H1 (cell line): Measurements from ENCODE around the gene VMO1. TPM values are rescaled to one million over a fixed set of nuclear protein-coding genes. Genes with fewer than 3 reads are reported as not detected.

ENCODE experiments used
- CTCF ChIA-PET: fragments of 300-600 bp; sonication (Branson Sonifier 250); formaldehyde crosslinking; loops from one replicate; lab custom pipeline; 2021; ENCODE audit not compliant: partially characterized antibody; lab: Charles Lee
- POLR2A ChIA-PET: fragments of 300-600 bp; sonication (Branson Sonifier 250); formaldehyde crosslinking; loops from one replicate; lab custom pipeline; 2021; ENCODE audit warnings: inconsistent platforms; ENCODE audit not compliant: partially characterized antibody; lab: Charles Lee
- DNase-seq, 2 experiments: peaks; one replicate each; pipeline versions ENCODE4 v3.0.0 to v3.0.0-alpha.2; 2010 to 2022; ENCODE audit warnings: low spot score in 2 of 2, low read depth in 1 of 2, mixed read lengths in 1 of 2
- FAIRE-seq: peaks from 2 replicates; lab custom pipeline; 2011; peaks lifted over from hg19 to GRCh38; lab: Jason Lieb, UNC
- H2AFZ ChIP-seq: 2 replicates; pipeline ENCODE4 v1.8.1; 2012; ENCODE audit warnings: low read length, inconsistent platforms
- H2AK5ac ChIP-seq: 2 replicates; pipeline ENCODE4 v1.6.1; 2013; ENCODE audit warnings: low read depth, low read length
- H2BK120ac ChIP-seq: replicated peaks from 2 replicates; pipeline ENCODE3; 2013; ENCODE audit warnings: low read depth, low read length, inconsistent platforms
- H2BK12ac ChIP-seq: 2 replicates; pipeline ENCODE4 v1.6.1; 2013; ENCODE audit warnings: low read depth, low read length
- H2BK15ac ChIP-seq: 2 replicates; pipeline ENCODE4 v1.6.1; 2013; ENCODE audit warnings: low read length
- H2BK20ac ChIP-seq: 2 replicates; pipeline ENCODE4 v1.6.1; 2013; ENCODE audit warnings: low read length
- H2BK5ac ChIP-seq: 2 replicates; pipeline ENCODE4 v1.6.1; 2013; ENCODE audit warnings: low read depth, low read length
- H3K14ac ChIP-seq: 2 replicates; pipeline ENCODE4 v1.6.1; 2013; ENCODE audit warnings: inconsistent platforms; ENCODE audit not compliant: insufficient read length
- H3K18ac ChIP-seq: 2 replicates; pipeline ENCODE4 v1.6.1; 2013; ENCODE audit warnings: low read length; ENCODE audit errors: extremely low read depth
- H3K23ac ChIP-seq: 2 replicates; pipeline ENCODE4 v1.6.1; 2013; ENCODE audit warnings: inconsistent platforms; ENCODE audit not compliant: insufficient read length
- H3K23me2 ChIP-seq: 2 replicates; pipeline ENCODE4 v1.6.1; 2013; ENCODE audit warnings: low read depth, low read length
- H3K27ac ChIP-seq: 2 replicates; pipeline ENCODE4 v1.6.1; 2011; ENCODE audit warnings: low read depth, low read length, inconsistent platforms
- H3K27me3 ChIP-seq, 4 experiments: replicated peaks in 1 of 4; 1 replicate in 1 of 4; 2 replicates in 3 of 4; pipeline versions ENCODE4 v1.6.1 to v1.8.1; 2011 to 2013; ENCODE audit warnings: low read length in 3 of 4, mild to moderate bottlenecking in 3 of 4, inconsistent platforms in 2 of 4, mixed read lengths in 2 of 4, moderate library complexity in 1 of 4; ENCODE audit not compliant: control insufficient read depth in 3 of 4, insufficient read depth in 3 of 4; ENCODE audit errors: extremely low read depth in 1 of 4
- H3K36me3 ChIP-seq, 4 experiments: 2 replicates each; pipeline versions ENCODE4 v1.6.1 to v1.8.1; 2011 to 2013; ENCODE audit warnings: mild to moderate bottlenecking in 4 of 4, low read length in 3 of 4, moderate library complexity in 2 of 4, control low read depth in 1 of 4, inconsistent platforms in 1 of 4; ENCODE audit not compliant: insufficient read depth in 4 of 4, control insufficient read depth in 2 of 4
- H3K4ac ChIP-seq: replicated peaks from 2 replicates; pipeline ENCODE3; 2013; ENCODE audit warnings: low read length, low read depth, mixed read lengths, inconsistent platforms; ENCODE audit not compliant: insufficient read length
- H3K4me1 ChIP-seq, 4 experiments: replicated peaks in 1 of 4; 1 replicate in 1 of 4; 2 replicates in 3 of 4; pipeline versions ENCODE4 v1.6.1 to v1.8.1; 2011 to 2013; ENCODE audit warnings: low read length in 3 of 4, inconsistent platforms in 2 of 4, mixed read lengths in 1 of 4; ENCODE audit not compliant: insufficient read depth in 4 of 4, control insufficient read depth in 3 of 4
- H3K4me2 ChIP-seq, 2 experiments: 2 replicates each; pipeline versions ENCODE4 v1.6.1 to v1.8.1; 2011 to 2013; ENCODE audit warnings: low read depth in 2 of 2, low read length in 2 of 2, control low read depth in 1 of 2, inconsistent platforms in 1 of 2, mild to moderate bottlenecking in 1 of 2; ENCODE audit not compliant: insufficient read depth in 1 of 2
- H3K4me3 ChIP-seq, 4 experiments: fragments of 200-600, 300-600 bp in 1 of 4; sonication (generic), shearing (Covaris generic), sonication (Bioruptor Twin) in 1 of 4; 2 replicates each; pipeline versions ENCODE4 v1.5.1 to v1.8.1; 2011 to 2016; ENCODE audit warnings: low read length in 4 of 4, low read depth in 3 of 4, control low read depth in 2 of 4, inconsistent platforms in 2 of 4, mild to moderate bottlenecking in 2 of 4, mixed read lengths in 1 of 4, moderate library complexity in 1 of 4; ENCODE audit not compliant: insufficient read depth in 2 of 4; ENCODE audit errors: extremely low read depth in 1 of 4
- H3K56ac ChIP-seq: replicated peaks from 2 replicates; pipeline ENCODE3; 2013; ENCODE audit warnings: low read depth, mild to moderate bottlenecking, mixed read lengths, low read length, inconsistent platforms; ENCODE audit not compliant: insufficient read length
- H3K79me1 ChIP-seq: 2 replicates; pipeline ENCODE4 v1.6.1; 2013; ENCODE audit warnings: low read depth, low read length, control low read depth
- H3K79me2 ChIP-seq, 2 experiments: 2 replicates each; pipeline versions ENCODE4 v1.6.1 to v1.8.1; 2012 to 2013; ENCODE audit warnings: low read length in 2 of 2, mild to moderate bottlenecking in 2 of 2, inconsistent platforms in 1 of 2; ENCODE audit not compliant: insufficient read depth in 2 of 2, control insufficient read depth in 1 of 2
- H3K9ac ChIP-seq, 4 experiments: replicated peaks in 1 of 4; 1 replicate in 1 of 4; 2 replicates in 3 of 4; pipeline versions ENCODE4 v1.6.1 to v1.8.1; 2011 to 2013; ENCODE audit warnings: low read depth in 3 of 4, low read length in 3 of 4, control low read depth in 2 of 4, mild to moderate bottlenecking in 2 of 4, moderate library complexity in 2 of 4, inconsistent platforms in 1 of 4; ENCODE audit errors: extremely low read depth in 1 of 4
- H3K9me3 ChIP-seq, 2 experiments: 2 replicates each; pipeline versions ENCODE4 v1.6.1 to v1.8.1; 2012 to 2013; ENCODE audit warnings: mild to moderate bottlenecking in 2 of 2, moderate library complexity in 2 of 2, control low read depth in 1 of 2, inconsistent platforms in 1 of 2, low read depth in 1 of 2, low read length in 1 of 2, mixed read lengths in 1 of 2; ENCODE audit not compliant: insufficient read depth in 2 of 2
- H4K20me1 ChIP-seq, 2 experiments: replicated peaks in 1 of 2; 2 replicates each; pipeline versions ENCODE3 to v1.8.1; 2011 to 2013; ENCODE audit warnings: inconsistent platforms in 2 of 2, low read length in 2 of 2, mild to moderate bottlenecking in 1 of 2; ENCODE audit not compliant: insufficient read depth in 2 of 2, control insufficient read depth in 1 of 2
- H4K5ac ChIP-seq: 2 replicates; pipeline ENCODE4 v1.6.1; 2013; ENCODE audit warnings: low read length, low read depth, mixed read lengths, inconsistent platforms; ENCODE audit not compliant: insufficient read length
- H4K8ac ChIP-seq: 2 replicates; pipeline ENCODE4 v1.8.0; 2013; ENCODE audit warnings: mild to moderate bottlenecking, moderate library complexity, low read length, inconsistent platforms; ENCODE audit not compliant: insufficient read depth; ENCODE audit errors: extremely low read depth
- H4K91ac ChIP-seq: replicated peaks from 2 replicates; pipeline ENCODE3; 2013; ENCODE audit warnings: low read length, mixed read lengths, inconsistent platforms; ENCODE audit not compliant: insufficient read length
- ATF2 ChIP-seq: IDR thresholded peaks from 2 replicates; pipeline ENCODE4 v1.6.1; 2012; ENCODE audit warnings: low read length, inconsistent platforms
- CBX5 ChIP-seq: fragments of 300-800, 300-1000 bp; sonication (generic); IDR thresholded peaks from 2 replicates; pipeline ENCODE4 v1.7.1; 2016; ENCODE audit warnings: antibody characterized with exemption, low read length, low read depth
- CEBPB ChIP-seq: IDR thresholded peaks from 2 replicates; pipeline ENCODE4 v1.6.1; 2012; ENCODE audit warnings: low read depth, low read length
- CHD1 ChIP-seq: IDR thresholded peaks from 2 replicates; pipeline ENCODE4 v1.6.1; 2012; ENCODE audit warnings: low read depth, low read length, improper control_type of control experiment
- E2F6 ChIP-seq: IDR thresholded peaks from 2 replicates; pipeline ENCODE4 v1.6.1; 2012; ENCODE audit warnings: inconsistent platforms
- KDM1A ChIP-seq: fragments of 200-600, 300-600 bp; sonication (generic); IDR thresholded peaks from 2 replicates; pipeline ENCODE4 v1.7.1; 2016; ENCODE audit warnings: mild to moderate bottlenecking, low read length, borderline replicate concordance
- MAX ChIP-seq: IDR thresholded peaks from 2 replicates; pipeline ENCODE4 v1.6.1; 2012; ENCODE audit warnings: inconsistent platforms
- RFX5 ChIP-seq: IDR thresholded peaks from 2 replicates; pipeline ENCODE4 v1.6.1; 2011; ENCODE audit warnings: low read depth, low read length, improper control_type of control experiment, borderline replicate concordance
- SP1 ChIP-seq: IDR thresholded peaks from 2 replicates; pipeline ENCODE4 v1.6.1; 2011; ENCODE audit warnings: low read depth, low read length
- TAF1 ChIP-seq: IDR thresholded peaks from 2 replicates; pipeline ENCODE4 v1.6.1; 2011; ENCODE audit warnings: mild to moderate bottlenecking, low read depth, low read length
- YY1 ChIP-seq: IDR thresholded peaks from 2 replicates; pipeline ENCODE4 v1.6.1; 2011; ENCODE audit warnings: low read depth, mild to moderate bottlenecking, low read length
- whole genome bisulfite sequencing, 2 experiments: shearing (Covaris generic) in 1 of 2; methylation state at CpG; one replicate each; pipeline versions ENCODE4 v1.1.6 to v1.1.7; 2013 to 2015; ENCODE audit warnings: low lambda C conversion rate in 2 of 2, mixed read lengths in 2 of 2, inconsistent platforms in 1 of 2, low coverage in 1 of 2, missing lambda C conversion rate in 1 of 2; ENCODE audit not compliant: insufficient replicate concordance in 2 of 2, insufficient coverage in 1 of 2, insufficient read length in 1 of 2; ENCODE audit errors: extremely low coverage in 1 of 2, missing lambda C conversion rate in 1 of 2; 5-methylcytosine and 5-hydroxymethylcytosine counted together
- polyA plus RNA-seq, 7 experiments: library from polyadenylated mRNA; depleted of rRNA in 3 of 7; stranded (reverse) in 5 of 7; unstranded in 2 of 7; fragments of >200 nt in 5 of 7; fragments of 200-250 nt in 2 of 7; gene quantifications; 1 replicate in 5 of 7; 2 replicates in 1 of 7; 4 replicates in 1 of 7; pipeline versions ENCODE4 v1.2.1 to v1.2.3, GENCODE V29; 2011 to 2013; ENCODE audit warnings: missing spikeins in 2 of 7, mixed read lengths in 2 of 7
- total RNA-seq: library from RNA; stranded (reverse); fragmentation: NEBNext Ultra II Directional; extraction: Animal tissue kit (Norgen Biotek cat#: 25700); gene quantifications from 2 replicates; pipeline ENCODE4 v1.2.1, GENCODE V29; 2021

The VMO1 gene
- total and polyA plus RNA-seq, 2 of the 8 experiments (the other 6 are each of a cell fraction or from before 2014, with no cell fraction given), result 0.30 TPM; not detected in 1

- Histone ChIP-seq H3K27me3 (no peaks in the 10 kb centered on the region; a peak in 1 of 7 replicates), H4K91ac (no peak overlapping the region), H4K8ac (no peak overlapping the region), H3K9ac (no peak overlapping the region), H3K79me1 (no peaks in the 10 kb centered on the region), H2AK5ac (no peak overlapping the region)
- no peak for FAIRE-seq
- WGBS, 2 experiments, result 62% methylated on average over 3 of the region's 3 CpGs; no CpG with 5 or more reads in 1 of the 2 experiments
- TF ChIP-seq ATF2 (no peak), TAF1 (no peak), E2F6 (no peak), KDM1A (no peak), CBX5 (no peak), SP1 (no peak), CEBPB (no peak), MAX (no peak), RFX5 (no peak), YY1 (no peak), CHD1 (no peak)
- TF ChIP-seq, all 59 proteins: peak for 0
- no peak overlapping the region for H3K27ac ChIP-seq
- H3K23ac ChIP-seq, result no peak overlapping the region
- H2AFZ ChIP-seq, result no peak overlapping the region
- H4K5ac ChIP-seq, result no peak overlapping the region
- H3K14ac ChIP-seq, result no peak overlapping the region
- no peak overlapping the region for H2BK5ac ChIP-seq
- H3K4me2 ChIP-seq, result no peak overlapping the region
- CTCF ChIA-PET, result no interaction called here
- H2BK20ac ChIP-seq, result no peak overlapping the region
- no peak for DNase-seq
- no peaks in the 10 kb centered on the region for H3K9me3 ChIP-seq
- peaks cover 2% of the 10 kb centered on the region; the same call in 1 of the 2 replicates for H3K23me2 ChIP-seq
- no peak overlapping the region for H3K56ac ChIP-seq
- H3K79me2 ChIP-seq, result no peaks in the 10 kb centered on the region
- H3K36me3 ChIP-seq, result no peaks in the 10 kb centered on the region
- H2BK12ac ChIP-seq, result no peak overlapping the region
- H3K4me1 ChIP-seq, result peaks cover 0 to 3% (median under 1%) of the 10 kb centered on the region in 4 experiments; a peak in 1 of 7 replicates
- no peak overlapping the region for H2BK120ac ChIP-seq
- no peak overlapping the region for H3K18ac ChIP-seq
- no peak overlapping the region for H3K4ac ChIP-seq
- POLR2A ChIA-PET, result no interaction called here
- no peak overlapping the region for H3K4me3 ChIP-seq
- H2BK15ac ChIP-seq, result no peak overlapping the region
- H4K20me1 ChIP-seq, result no peaks in the 10 kb centered on the region
Observed at GRCh38 chr17:4750606-4751005, 35.6 kb downstream of the VMO1 start.
